NB4 (cell line): Measurements from ENCODE around the gene PPFIA4.

Experiments used
- CTCF ChIP-seq: IDR thresholded peaks from one replicate; pipeline ENCODE4 v1.5.1; 2012; ENCODE audit warnings: low read depth, low read length
- MAX ChIP-seq: IDR thresholded peaks from 2 replicates; pipeline ENCODE4 v1.6.1; 2011; ENCODE audit warnings: low read depth, low read length
- MYC ChIP-seq: IDR thresholded peaks from 2 replicates; pipeline ENCODE4 v1.6.1; 2011; ENCODE audit warnings: low read depth, low read length
- POLR2A ChIP-seq: IDR thresholded peaks from 2 replicates; pipeline ENCODE4 v1.6.1; 2011; ENCODE audit warnings: mild to moderate bottlenecking; ENCODE audit not compliant: insufficient read length; ENCODE audit errors: extremely low read depth

DNA sequence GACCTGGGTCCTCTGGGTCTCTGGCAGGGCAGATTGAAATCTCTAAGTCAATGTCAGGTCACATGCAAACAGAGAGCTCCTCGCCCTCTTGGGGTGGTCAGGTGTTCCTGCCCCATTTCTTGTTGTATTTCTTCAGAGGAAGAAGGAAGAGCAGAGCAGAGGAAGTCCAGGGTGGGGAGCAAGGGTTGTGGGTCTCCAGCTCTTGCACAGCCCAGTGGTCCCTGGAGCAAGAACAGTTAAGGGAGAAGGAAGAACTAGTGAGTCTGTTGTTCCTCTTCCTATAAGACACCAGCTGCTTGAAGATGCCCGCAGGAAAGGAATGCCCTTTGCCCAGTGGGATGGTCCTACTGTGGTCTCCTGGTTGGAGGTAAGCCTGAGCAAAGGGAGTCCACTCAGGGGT is 33.2 kb downstream of the PPFIA4 start:
- no peak for TF ChIP-seq CTCF
- no peak for TF ChIP-seq POLR2A
- TF ChIP-seq MAX, result no peak
- TF ChIP-seq MYC, result no peak
